ENCODE results near the gene UBE2J2. TPM values are rescaled to one million over a fixed set of nuclear protein-coding genes. Genes with fewer than 3 reads are reported as not detected.

The UBE2J2 gene
- total RNA-seq, 1 donor from 2014 or later: 25.2 TPM

- no peak for TF ChIP-seq CTCF (IDR thresholded peaks at IDR 0.05)
- H3K4me1 ChIP-seq: peaks cover 2 to 4% of the 10 kb centered on the region in 2 donors
Observed at GRCh38 chr1:1299686-1300351, 26.2 kb upstream of the UBE2J2 start.

GRCh38 chr1:1298861-1299685 is 25.4 kb upstream of the UBE2J2 start:
- no peak for DNase-seq (ENCODE audit: low spot score in 2 of 2)
- Histone ChIP-seq H3K4me3 (no peak overlapping the region), H3K27me3 (no peaks in the 10 kb centered on the region), H3K4me1 (no peaks in the 10 kb centered on the region), H3K9me3 (no peaks in the 10 kb centered on the region), H3K27ac (no peak overlapping the region), H3K36me3 (peaks cover 4 to 21% of the 10 kb centered on the region in 2 donors)
- intact Hi-C loops (cut with DNase I): no loop called here
- no peak for TF ChIP-seq CTCF (IDR thresholded peaks at IDR 0.05)

More at GRCh38 chr1:1299686-1300351, 26.2 kb upstream of the UBE2J2 start:
- Histone ChIP-seq H3K27ac (no peak overlapping the region), H3K27me3 (no peaks in the 10 kb centered on the region), H3K36me3 (peaks cover 4 to 21% of the 10 kb centered on the region in 2 donors), H3K4me3 (no peak overlapping the region), H3K9me3 (no peaks in the 10 kb centered on the region)
- DNase-seq (ENCODE audit: low spot score in 2 of 2): no peak
- intact Hi-C loops (cut with DNase I): no loop called here

- no peak overlapping the region for H3K27ac ChIP-seq
- H3K4me3 ChIP-seq: no peak overlapping the region
- DNase-seq (ENCODE audit: low spot score in 2 of 2): no peak
- intact Hi-C loops (cut with DNase I): no loop called here
- H3K36me3 ChIP-seq: peaks cover 4 to 28% of the 10 kb centered on the region in 2 donors
- no peaks in the 10 kb centered on the region for H3K4me1 ChIP-seq
- no peaks in the 10 kb centered on the region for H3K27me3 ChIP-seq
- H3K9me3 ChIP-seq: no peaks in the 10 kb centered on the region
- TF ChIP-seq CTCF (IDR thresholded peaks at IDR 0.05): no peak
Observed at GRCh38 chr1:1297802-1298424, 24.3 kb upstream of the UBE2J2 start.

GRCh38 chr1:1296070-1297061 is 22.7 kb upstream of the UBE2J2 start:
- no peak for DNase-seq (ENCODE audit: low spot score in 2 of 2)
- intact Hi-C loops (cut with DNase I): no loop called here
- no peak overlapping the region for H3K27ac ChIP-seq
- peaks cover 0 to 3% of the 10 kb centered on the region in 2 donors for H3K4me1 ChIP-seq
- no peak overlapping the region for H3K4me3 ChIP-seq
- no peaks in the 10 kb centered on the region for H3K9me3 ChIP-seq
- peaks cover 4 to 28% of the 10 kb centered on the region in 2 donors for H3K36me3 ChIP-seq
- no peaks in the 10 kb centered on the region for H3K27me3 ChIP-seq
- no peak for TF ChIP-seq CTCF (IDR thresholded peaks at IDR 0.05)
